Endothelial cell of umbilical vein (primary cell): ENCODE measurements around the gene DYDC2. TPM values are rescaled to one million over a fixed set of nuclear protein-coding genes. Genes with fewer than 3 reads are reported as not detected.

Experiments
- BruUV-seq: library from RNA; stranded (reverse); fragments of 400-500 nt; replicated peaks from 2 replicates; lab custom pipeline; 2021; lab: Mats Ljungman, UMichigan
- CTCF ChIA-PET: fragments of 300-600, 350-600 bp; sonication (Branson Sonifier 250); formaldehyde crosslinking; loops from one replicate; lab custom pipeline; 2021; ENCODE audit warnings: antibody characterized with exemption, inconsistent platforms; lab: Charles Lee
- POLR2A ChIA-PET: fragments of 300-600, 350-600 bp; sonication (Branson Sonifier 250); formaldehyde crosslinking; loops from one replicate; lab custom pipeline; 2021; ENCODE audit warnings: antibody characterized with exemption, inconsistent platforms; lab: Charles Lee
- DNase-seq: peaks from one replicate; pipeline ENCODE4 v3.0.0-alpha.2; 2011; ENCODE audit warnings: low read depth, low spot score
- FAIRE-seq: peaks from 2 replicates; lab custom pipeline; 2011; peaks lifted over from hg19 to GRCh38; lab: Jason Lieb, UNC
- H2AFZ ChIP-seq: 2 replicates; pipeline ENCODE4 v1.6.0; 2012; ENCODE audit warnings: low read depth, low read length, control low read depth, inconsistent platforms
- H3K27ac ChIP-seq: 2 replicates; pipeline ENCODE4 v1.5.1; 2011; ENCODE audit warnings: low read depth, mild to moderate bottlenecking, control low read depth, low read length, moderate library complexity; ENCODE audit not compliant: insufficient read depth
- H3K27me3 ChIP-seq, 2 experiments: 2 replicates each; pipeline versions ENCODE4 v1.6.0 to v1.6.1; 2011; ENCODE audit warnings: low read length in 2 of 2, mixed read lengths in 1 of 2; ENCODE audit not compliant: control insufficient read depth in 2 of 2, insufficient read depth in 2 of 2
- H3K36me3 ChIP-seq, 2 experiments: 2 replicates in 1 of 2; 3 replicates in 1 of 2; pipeline ENCODE4 v1.5.1; 2011; ENCODE audit warnings: low read length in 2 of 2, mild to moderate bottlenecking in 1 of 2, moderate library complexity in 1 of 2; ENCODE audit not compliant: control insufficient read depth in 2 of 2, insufficient read depth in 2 of 2; ENCODE audit errors: extremely low read depth in 1 of 2
- H3K4me1 ChIP-seq: 3 replicates; pipeline ENCODE4 v1.5.1; 2011; ENCODE audit warnings: mild to moderate bottlenecking, low read length; ENCODE audit not compliant: control insufficient read depth, insufficient read depth; ENCODE audit errors: extremely low read depth
- H3K4me2 ChIP-seq: 2 replicates; pipeline ENCODE4 v1.6.1; 2011; ENCODE audit warnings: low read length, control low read depth, mixed read lengths; ENCODE audit not compliant: insufficient read depth
- H3K4me3 ChIP-seq, 3 experiments: fragments of 200-600 bp in 1 of 3; sonication (generic), shearing (Covaris generic) in 1 of 3; replicated peaks in 1 of 3; 2 replicates each; pipeline ENCODE4 v1.5.1; 2011 to 2016; ENCODE audit warnings: control low read depth in 3 of 3, low read length in 3 of 3, mild to moderate bottlenecking in 2 of 3, inconsistent platforms in 1 of 3, low read depth in 1 of 3, moderate library complexity in 1 of 3; ENCODE audit not compliant: insufficient read depth in 1 of 3
- H3K79me2 ChIP-seq: 2 replicates; pipeline ENCODE4 v1.6.0; 2012; ENCODE audit warnings: low read length, inconsistent platforms; ENCODE audit not compliant: control insufficient read depth, insufficient read depth
- H3K9ac ChIP-seq: replicated peaks from 2 replicates; pipeline ENCODE3; 2011; ENCODE audit warnings: low read length, control low read depth; ENCODE audit not compliant: insufficient read depth; ENCODE audit errors: extremely low read depth
- H3K9me1 ChIP-seq: replicated peaks from 3 replicates; pipeline ENCODE4 v1.6.0; 2011; ENCODE audit warnings: mild to moderate bottlenecking, low read length; ENCODE audit not compliant: control insufficient read depth, insufficient read depth; ENCODE audit errors: extremely low read depth
- H3K9me3 ChIP-seq: replicated peaks from 2 replicates; pipeline ENCODE4 v1.5.1; 2012; ENCODE audit warnings: low read length, inconsistent platforms; ENCODE audit not compliant: control insufficient read depth, insufficient read depth
- H4K20me1 ChIP-seq: replicated peaks from 2 replicates; pipeline ENCODE3; 2011; ENCODE audit warnings: mild to moderate bottlenecking, low read length; ENCODE audit not compliant: control insufficient read depth, insufficient read depth; ENCODE audit errors: extremely low read depth
- EZH2 ChIP-seq: IDR thresholded peaks from 2 replicates; pipeline ENCODE4 v1.6.1; 2012; ENCODE audit warnings: borderline replicate concordance, low read depth, mild to moderate bottlenecking, moderate library complexity, low read length, inconsistent platforms; ENCODE audit not compliant: severe bottlenecking
- FOS ChIP-seq: IDR thresholded peaks from 2 replicates; pipeline ENCODE4 v1.6.1; 2011; ENCODE audit warnings: mild to moderate bottlenecking, low read length, moderate library complexity, borderline replicate concordance; ENCODE audit not compliant: insufficient read depth
- JUN ChIP-seq: IDR thresholded peaks from 2 replicates; pipeline ENCODE4 v1.6.1; 2011; ENCODE audit warnings: borderline replicate concordance, low read depth; ENCODE audit not compliant: insufficient read length, insufficient read depth
- MAX ChIP-seq: IDR thresholded peaks from 2 replicates; pipeline ENCODE4 v1.6.1; 2011; ENCODE audit not compliant: insufficient read depth, insufficient read length
- dilution Hi-C: fragments of 300-500 bp; cut with MboI; formaldehyde crosslinking; loops from one replicate; pipeline ENCODE4 v1.15.0; 2019; ENCODE audit warnings: low sequenced_read_pairs; ENCODE audit not compliant: extremely low pct_ligation_motif_present
- intact Hi-C: fragments of 100-400 bp; cut with micrococcal nuclease; formaldehyde crosslinking; loops from one replicate; pipeline ENCODE4 v1.10.0; 2022
- polyA plus RNA-seq, 4 experiments: library from polyadenylated mRNA; depleted of rRNA in 3 of 4; stranded (reverse) in 3 of 4; unstranded in 1 of 4; fragments of >200 nt; gene quantifications; 2 replicates each; pipeline versions ENCODE4 v1.2.1 to v1.2.3, GENCODE V29; 2011 to 2012; ENCODE audit warnings: missing spikeins in 1 of 4
- total RNA-seq: library from RNA; stranded (reverse); gene quantifications from 2 replicates; pipeline ENCODE4 v1.2.3, GENCODE V29; 2021

Gene DYDC2
- total and polyA plus RNA-seq, 2 donors (not counting 3 experiments of a cell fraction or from before 2014, with no cell fraction given) = not detected

- no peak for FAIRE-seq
- no TSS peak for BruUV-seq
- Histone ChIP-seq H2AFZ (no peak overlapping the region), H3K9ac (no peak overlapping the region), H3K79me2 (peaks cover 28% of the 10 kb centered on the region), H3K36me3 (no peaks in the 10 kb centered on the region), H4K20me1 (no peaks in the 10 kb centered on the region), H3K9me1 (no peaks in the 10 kb centered on the region), H3K4me1 (peaks cover 21% of the 10 kb centered on the region), H3K27me3 (no peaks in the 10 kb centered on the region), H3K27ac (no peak overlapping the region), H3K4me2 (no peak overlapping the region), H3K4me3 (no peak overlapping the region), H3K9me3 (no peaks in the 10 kb centered on the region)
- POLR2A ChIA-PET = no interaction called here
- CTCF ChIA-PET = interaction anchor here (1.0 to 1.2 kb wide), 6 partner anchors 10 to 190 kb away, joined by 3 to 4 read pairs (median 3); no protein-coding TSS in a partner anchor
- DNase-seq = peak; percentile 34
- dilution Hi-C loops = no loop called here
- intact Hi-C loops = no loop called here
- TF ChIP-seq EZH2 = no peak
Observed at GRCh38 chr10:80406204-80406603, 49.6 kb downstream of the DYDC2 start.

GRCh38 chr10:80407812-80408241 is 51.2 kb downstream of the DYDC2 start:
- Histone ChIP-seq H3K4me3 (peak overlapping the region; percentile 81 to 89 (median 87)), H3K9me3 (no peaks in the 10 kb centered on the region), H3K9ac (peak overlapping the region; percentile 88), H3K4me1 (peaks cover 36% of the 10 kb centered on the region), H2AFZ (peak overlapping the region; percentile 16), H3K4me2 (peak overlapping the region; percentile 85), H3K27ac (peak overlapping the region; percentile 93), H3K9me1 (no peaks in the 10 kb centered on the region), H4K20me1 (no peaks in the 10 kb centered on the region), H3K27me3 (no peaks in the 10 kb centered on the region), H3K79me2 (peaks cover 34% of the 10 kb centered on the region), H3K36me3 (no peaks in the 10 kb centered on the region)
- dilution Hi-C loops = no loop called here
- peak; percentile 79 for DNase-seq
- CTCF ChIA-PET = interaction anchor here (0.6 to 1.8 kb wide), 17 partner anchors 11 to 255 kb away, joined by 3 to 15 read pairs (median 5); no protein-coding TSS in a partner anchor
- intact Hi-C loops = loop anchor here (1.0 kb wide), 1 partner anchor 25 kb away; no protein-coding TSS in a partner anchor
- BruUV-seq = TSS peak; percentile 81
- POLR2A ChIA-PET = interaction anchor here (0.6 to 1.8 kb wide), 7 partner anchors 17 to 1017 kb away, joined by 3 to 6 read pairs (median 4); no protein-coding TSS in a partner anchor
- no peak for TF ChIP-seq MAX
- TF ChIP-seq FOS = no peak
- no peak for TF ChIP-seq JUN
- TF ChIP-seq EZH2 = no peak
- no peak for FAIRE-seq
